ENCODE data around the gene CKS2.

DNA sequence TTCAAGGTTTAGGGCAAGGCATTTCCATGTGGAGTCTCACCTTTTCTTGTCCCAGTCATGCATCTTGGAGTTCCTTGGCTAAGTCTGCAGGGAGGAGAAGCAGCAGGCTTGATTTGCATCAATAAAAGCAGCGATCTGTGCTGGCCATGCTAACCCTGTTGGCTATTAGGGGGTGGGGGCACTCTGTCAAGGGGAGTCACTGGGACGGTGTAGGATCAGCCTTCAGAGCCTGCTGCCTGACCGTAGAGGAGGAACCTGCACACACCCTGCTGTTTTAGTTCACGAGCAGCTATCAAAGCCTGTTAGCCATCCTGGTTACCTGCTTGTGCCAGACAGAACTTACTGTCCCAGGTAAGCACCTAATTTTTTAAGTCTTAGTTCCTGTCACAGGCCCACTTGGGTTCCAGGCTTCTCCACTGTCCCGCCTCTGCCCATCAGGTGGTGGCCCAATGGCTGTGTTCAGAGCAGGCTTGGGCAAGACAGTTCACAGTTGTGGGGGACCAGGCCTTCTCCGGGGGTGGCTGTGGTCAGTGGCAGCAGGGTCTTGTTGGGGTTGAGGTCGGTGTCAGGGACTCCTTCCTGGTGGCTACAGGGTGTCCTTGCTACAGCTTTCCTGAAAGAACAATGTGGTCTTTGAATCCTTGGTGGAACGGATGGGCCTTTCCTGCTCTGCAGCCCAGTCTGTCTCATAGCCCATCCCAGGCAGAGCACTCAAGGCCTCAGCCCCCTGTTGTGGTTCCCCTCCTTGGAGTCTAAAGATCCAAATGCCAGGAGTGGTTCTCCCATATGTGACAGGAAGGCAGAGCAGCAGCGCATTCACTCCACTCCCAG is 51.0 kb downstream of the CKS2 start:
- TF ChIP-seq POLR2A (IDR thresholded peaks at IDR 0.05) = no peak
- TF ChIP-seq, protein P1, sequence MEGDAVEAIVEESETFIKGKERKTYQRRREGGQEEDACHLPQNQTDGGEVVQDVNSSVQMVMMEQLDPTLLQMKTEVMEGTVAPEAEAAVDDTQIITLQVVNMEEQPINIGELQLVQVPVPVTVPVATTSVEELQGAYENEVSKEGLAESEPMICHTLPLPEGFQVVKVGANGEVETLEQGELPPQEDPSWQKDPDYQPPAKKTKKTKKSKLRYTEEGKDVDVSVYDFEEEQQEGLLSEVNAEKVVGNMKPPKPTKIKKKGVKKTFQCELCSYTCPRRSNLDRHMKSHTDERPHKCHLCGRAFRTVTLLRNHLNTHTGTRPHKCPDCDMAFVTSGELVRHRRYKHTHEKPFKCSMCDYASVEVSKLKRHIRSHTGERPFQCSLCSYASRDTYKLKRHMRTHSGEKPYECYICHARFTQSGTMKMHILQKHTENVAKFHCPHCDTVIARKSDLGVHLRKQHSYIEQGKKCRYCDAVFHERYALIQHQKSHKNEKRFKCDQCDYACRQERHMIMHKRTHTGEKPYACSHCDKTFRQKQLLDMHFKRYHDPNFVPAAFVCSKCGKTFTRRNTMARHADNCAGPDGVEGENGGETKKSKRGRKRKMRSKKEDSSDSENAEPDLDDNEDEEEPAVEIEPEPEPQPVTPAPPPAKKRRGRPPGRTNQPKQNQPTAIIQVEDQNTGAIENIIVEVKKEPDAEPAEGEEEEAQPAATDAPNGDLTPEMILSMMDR (IDR thresholded peaks at IDR 0.05) = no peak

Data from uterus (tissue), 2 donors.